D721Med (cell line): ENCODE results near the gene ACSF3.

Experiments
- DNase-seq: peaks from one replicate; pipeline ENCODE4 v3.0.0; 2011; ENCODE audit warnings: low spot score; ENCODE audit not compliant: insufficient read length
- FAIRE-seq: peaks from 2 replicates; lab custom pipeline; 2011; peaks lifted over from hg19 to GRCh38; lab: Jason Lieb, UNC
- CTCF ChIP-seq: IDR thresholded peaks from 2 replicates; pipeline ENCODE4 v1.5.1; 2012; ENCODE audit warnings: mild to moderate bottlenecking, control low read depth; ENCODE audit not compliant: insufficient read depth; ENCODE audit errors: missing control alignments

Gene ACSF3

GRCh38 chr16:89176147-89176690 lies 82.6 kb downstream of the ACSF3 start:
- DNase-seq: no peak
- TF ChIP-seq CTCF: no peak
- no peak for FAIRE-seq

- FAIRE-seq (no peak), DNase-seq (no peak)
- TF ChIP-seq CTCF: no peak
These were observed 83.1 kb downstream of the ACSF3 start for GRCh38 chr16:89176717-89177116.

- FAIRE-seq (no peak), DNase-seq (no peak)
- TF ChIP-seq CTCF: no peak
These were observed 83.8 kb downstream of the ACSF3 start for GRCh38 chr16:89177501-89177900.

GRCh38 chr16:89178453-89179147 lies 84.9 kb downstream of the ACSF3 start:
- DNase-seq (no peak), FAIRE-seq (no peak)
- TF ChIP-seq CTCF: no peak

- TF ChIP-seq CTCF: no peak
- FAIRE-seq (no peak), DNase-seq (no peak)
These were observed 85.5 kb downstream of the ACSF3 start for GRCh38 chr16:89179148-89179484.

- no peak for TF ChIP-seq CTCF
- no peak for DNase-seq
- no peak for FAIRE-seq
These were observed 86.1 kb downstream of the ACSF3 start for GRCh38 chr16:89179656-89180315.

GRCh38 chr16:89183463-89183862 lies 89.8 kb downstream of the ACSF3 start:
- no peak for DNase-seq
- FAIRE-seq: no peak
- TF ChIP-seq CTCF: no peak
